ENCODE data around the gene KRTAP5-11.

Gene KRTAP5-11

DNA sequence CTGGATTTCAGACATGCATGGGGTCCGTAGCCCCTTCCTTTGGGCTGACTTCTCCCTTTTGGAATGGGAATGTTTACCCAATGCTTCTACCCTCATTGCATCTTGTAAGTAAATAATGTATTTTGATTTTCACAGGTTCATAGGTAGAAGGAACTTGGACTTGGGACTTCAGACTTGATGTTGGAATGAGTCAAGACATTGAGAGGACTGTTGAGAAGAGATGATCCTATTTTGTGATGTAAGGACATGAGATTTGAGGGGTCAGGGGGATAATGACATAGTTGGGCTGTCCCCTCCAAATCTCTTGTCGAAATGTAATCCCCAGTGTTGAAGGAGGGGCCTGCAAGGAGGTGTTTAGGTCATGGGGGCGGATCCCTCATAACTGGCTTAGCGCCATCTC, 18.2 kb downstream of the KRTAP5-11 start:
- TF ChIP-seq ZFX (IDR thresholded peaks at IDR 0.05; ENCODE audit: borderline replicate concordance), result no peak
- TF ChIP-seq, protein P1, sequence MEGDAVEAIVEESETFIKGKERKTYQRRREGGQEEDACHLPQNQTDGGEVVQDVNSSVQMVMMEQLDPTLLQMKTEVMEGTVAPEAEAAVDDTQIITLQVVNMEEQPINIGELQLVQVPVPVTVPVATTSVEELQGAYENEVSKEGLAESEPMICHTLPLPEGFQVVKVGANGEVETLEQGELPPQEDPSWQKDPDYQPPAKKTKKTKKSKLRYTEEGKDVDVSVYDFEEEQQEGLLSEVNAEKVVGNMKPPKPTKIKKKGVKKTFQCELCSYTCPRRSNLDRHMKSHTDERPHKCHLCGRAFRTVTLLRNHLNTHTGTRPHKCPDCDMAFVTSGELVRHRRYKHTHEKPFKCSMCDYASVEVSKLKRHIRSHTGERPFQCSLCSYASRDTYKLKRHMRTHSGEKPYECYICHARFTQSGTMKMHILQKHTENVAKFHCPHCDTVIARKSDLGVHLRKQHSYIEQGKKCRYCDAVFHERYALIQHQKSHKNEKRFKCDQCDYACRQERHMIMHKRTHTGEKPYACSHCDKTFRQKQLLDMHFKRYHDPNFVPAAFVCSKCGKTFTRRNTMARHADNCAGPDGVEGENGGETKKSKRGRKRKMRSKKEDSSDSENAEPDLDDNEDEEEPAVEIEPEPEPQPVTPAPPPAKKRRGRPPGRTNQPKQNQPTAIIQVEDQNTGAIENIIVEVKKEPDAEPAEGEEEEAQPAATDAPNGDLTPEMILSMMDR (IDR thresholded peaks at IDR 0.05), result no peak
- H3K27ac ChIP-seq, result no peak overlapping the region

DNA sequence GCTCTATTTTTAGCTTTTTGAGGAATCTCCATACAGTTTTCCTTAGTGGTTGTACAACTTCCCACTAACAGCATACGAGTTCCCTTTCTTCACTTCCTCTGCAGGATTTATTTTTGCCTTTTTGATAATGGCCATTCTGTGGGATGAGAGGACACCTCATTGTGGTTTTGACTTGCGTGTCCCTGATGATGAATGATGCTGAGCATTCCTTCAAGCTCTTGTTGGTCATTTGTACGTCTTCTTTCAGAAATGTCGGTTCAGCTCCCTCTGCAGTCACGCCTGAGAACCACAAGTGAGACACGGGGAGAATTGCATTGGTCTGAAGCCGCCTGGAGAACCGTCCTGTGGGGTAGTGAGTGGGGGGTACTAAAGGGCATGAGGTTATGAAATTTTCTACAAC, 19.3 kb downstream of the KRTAP5-11 start:
- TF ChIP-seq, protein P1 (IDR thresholded peaks at IDR 0.05), result peak; percentile 54
- no peak for TF ChIP-seq ZFX (IDR thresholded peaks at IDR 0.05; ENCODE audit: borderline replicate concordance)
- no peak overlapping the region for H3K27ac ChIP-seq

DNA sequence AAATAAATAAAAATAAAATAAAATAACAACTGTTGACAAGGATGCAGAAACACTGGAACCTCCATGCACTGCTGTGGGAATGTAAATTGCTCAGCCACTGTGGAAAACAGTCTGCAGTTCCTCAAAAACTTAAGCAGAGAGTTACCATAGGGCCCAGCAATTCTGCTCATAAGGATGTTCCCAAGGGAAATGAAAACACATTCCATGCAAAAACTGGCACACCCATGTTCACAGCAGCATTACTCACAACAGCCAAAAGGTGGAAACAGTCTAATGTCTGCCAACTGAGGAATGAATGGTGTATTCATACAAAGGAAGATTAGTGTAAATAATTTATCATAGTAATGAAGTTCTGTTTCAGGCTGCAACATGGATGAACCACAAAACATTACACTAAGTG, 20.6 kb downstream of the KRTAP5-11 start:
- TF ChIP-seq, protein P1 (IDR thresholded peaks at IDR 0.05), result no peak
- TF ChIP-seq ZFX (IDR thresholded peaks at IDR 0.05; ENCODE audit: borderline replicate concordance), result no peak
- no peak overlapping the region for H3K27ac ChIP-seq

DNA sequence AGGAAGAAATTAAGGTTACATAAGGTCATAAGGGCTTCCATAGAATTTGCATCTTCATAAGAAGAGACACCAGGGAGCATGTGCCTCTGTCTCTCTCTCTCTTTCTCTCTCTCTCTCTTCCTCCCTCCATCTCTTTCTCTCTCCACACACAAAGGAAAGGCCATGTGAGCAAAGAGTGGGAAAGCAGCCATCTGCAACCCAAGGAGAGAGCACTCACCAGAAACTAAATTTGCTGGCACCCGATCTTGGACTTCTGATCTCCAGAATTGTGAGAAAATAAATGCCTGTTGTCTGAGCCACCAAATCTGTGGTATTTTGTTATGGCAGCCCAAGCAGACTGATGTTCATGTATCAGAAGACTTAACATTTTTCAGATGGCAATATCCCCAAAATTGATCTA, 23.7 kb downstream of the KRTAP5-11 start:
- no peak for TF ChIP-seq ZFX (IDR thresholded peaks at IDR 0.05; ENCODE audit: borderline replicate concordance)
- no peak overlapping the region for H3K27ac ChIP-seq

DNA sequence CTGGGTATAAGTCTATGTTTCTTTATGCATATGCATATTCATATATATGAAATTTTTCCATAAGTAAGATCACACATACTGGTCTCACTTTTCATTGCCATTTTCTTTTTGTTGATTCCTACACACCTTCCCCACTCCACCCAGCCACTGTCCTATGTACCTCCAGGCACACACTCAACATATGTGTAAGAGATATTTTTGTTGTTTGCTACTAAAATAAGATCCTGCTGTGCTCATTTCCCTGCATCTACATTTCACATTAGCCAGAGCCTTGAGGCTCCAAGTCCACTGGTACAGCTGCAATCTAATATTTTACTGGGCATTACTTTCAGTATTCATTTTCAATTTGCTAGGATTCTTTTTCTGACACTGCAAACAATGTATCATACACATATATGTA, 25.4 kb downstream of the KRTAP5-11 start:
- TF ChIP-seq, protein P1 (IDR thresholded peaks at IDR 0.05), result no peak
- TF ChIP-seq ZFX (IDR thresholded peaks at IDR 0.05; ENCODE audit: borderline replicate concordance), result no peak
- no peak overlapping the region for H3K27ac ChIP-seq

DNA sequence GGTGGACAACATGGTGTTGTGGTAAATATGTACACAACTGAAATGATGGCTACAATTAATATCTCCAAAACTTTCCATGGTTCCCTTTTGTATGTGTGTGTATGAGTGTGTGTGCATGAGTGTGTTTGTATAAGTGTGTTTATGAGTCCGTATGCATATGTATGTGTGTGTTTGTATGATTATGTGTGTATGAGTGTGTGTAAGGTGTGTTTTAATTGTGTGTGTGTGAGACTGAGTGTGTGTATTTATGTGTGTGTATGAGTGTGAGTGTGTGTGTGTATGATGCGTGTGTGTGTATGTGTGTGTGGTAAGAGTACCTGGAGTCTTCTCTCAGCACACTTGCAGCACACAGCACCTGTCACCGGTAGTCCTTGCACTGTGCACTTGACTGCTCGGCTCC, 26.7 kb downstream of the KRTAP5-11 start:
- no peak for TF ChIP-seq ZFX (IDR thresholded peaks at IDR 0.05; ENCODE audit: borderline replicate concordance)
- TF ChIP-seq, protein P1 (IDR thresholded peaks at IDR 0.05), result no peak
- H3K27ac ChIP-seq, result no peak overlapping the region

DNA sequence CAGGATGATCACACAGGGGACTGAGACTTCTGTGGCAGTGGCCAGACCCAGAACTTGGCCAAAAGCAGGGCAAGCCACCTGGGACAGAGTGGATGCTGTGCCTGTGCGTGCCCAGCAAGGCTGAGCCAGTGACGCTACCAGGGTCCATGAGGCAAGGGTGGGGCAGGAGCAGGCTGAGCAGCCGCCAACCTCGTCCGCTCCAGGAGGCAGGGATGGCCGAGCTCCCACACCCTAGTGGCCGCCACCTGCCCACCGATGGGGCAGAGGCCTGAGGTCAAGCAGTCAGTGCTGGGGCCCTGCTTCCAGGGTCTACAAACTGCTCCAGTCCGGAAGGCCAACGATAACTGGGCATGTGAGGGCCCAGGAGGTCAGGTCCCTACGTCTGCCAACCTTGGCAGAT, 27.2 kb downstream of the KRTAP5-11 start:
- no peak overlapping the region for H3K27ac ChIP-seq
- no peak for TF ChIP-seq ZFX (IDR thresholded peaks at IDR 0.05; ENCODE audit: borderline replicate concordance)
- TF ChIP-seq, protein P1 (IDR thresholded peaks at IDR 0.05), result no peak

DNA sequence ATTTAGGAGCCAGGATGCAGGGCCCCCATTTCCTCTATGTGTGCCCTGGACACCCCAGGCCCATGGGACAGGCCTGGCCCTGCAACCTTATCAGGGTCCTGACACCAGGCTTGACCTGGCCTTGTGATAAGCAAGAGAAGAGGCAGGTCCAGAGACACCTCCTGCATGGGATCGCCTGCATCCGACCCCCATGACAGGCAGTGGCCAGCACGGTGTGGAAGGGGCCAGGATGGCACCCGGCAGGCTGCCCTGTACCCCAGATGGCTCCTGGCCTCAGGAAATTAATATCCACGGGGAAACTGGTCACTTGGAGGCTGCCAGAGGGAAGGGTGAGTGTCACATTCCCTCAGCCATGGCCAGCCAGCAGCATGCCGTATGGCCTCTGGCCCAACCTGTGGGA, 27.7 kb downstream of the KRTAP5-11 start:
- no peak overlapping the region for H3K27ac ChIP-seq
- no peak for TF ChIP-seq ZFX (IDR thresholded peaks at IDR 0.05; ENCODE audit: borderline replicate concordance)
- TF ChIP-seq, protein P1 (IDR thresholded peaks at IDR 0.05), result no peak

Measured in 22Rv1 (cell line).